HTERT RPE-1 (cell line): Measurements from ENCODE around the gene SEC62.

Experiments
- in situ Hi-C: fragments of 300-500 bp; cut with MboI; formaldehyde crosslinking; loops from 4 replicates; pipeline ENCODE4 v1.14.3; 2020; ENCODE audit warnings: low sequenced_read_pairs

Gene SEC62

GRCh38 chr3:169966428-169966950, at the start of gene SEC62:
Gene SEC62, plus strand, starts transcription at chr3:169966807. Its CDS starts 16 bp downstream, at chr3:169966823.
- in situ Hi-C loops: no loop called here

- in situ Hi-C loops: no loop called here
Observed at GRCh38 chr3:169923189-169923588, 43.4 kb upstream of the SEC62 start.

- in situ Hi-C loops: no loop called here
Observed at GRCh38 chr3:169923831-169924230, 42.8 kb upstream of the SEC62 start.

- in situ Hi-C loops: no loop called here
Observed at GRCh38 chr3:169929830-169930519, 36.6 kb upstream of the SEC62 start.

- in situ Hi-C loops: no loop called here
Observed at GRCh38 chr3:169930843-169931242, 35.8 kb upstream of the SEC62 start.

- in situ Hi-C loops: no loop called here
Observed at GRCh38 chr3:169931747-169932520, 34.7 kb upstream of the SEC62 start.

GRCh38 chr3:169939320-169939719, 27.3 kb upstream of the SEC62 start:
- in situ Hi-C loops: no loop called here

- in situ Hi-C loops: no loop called here
Observed at GRCh38 chr3:169939751-169940150, 26.9 kb upstream of the SEC62 start.

GRCh38 chr3:169940470-169941181, 26.0 kb upstream of the SEC62 start:
- in situ Hi-C loops: no loop called here

GRCh38 chr3:169945313-169945712, 21.3 kb upstream of the SEC62 start:
- in situ Hi-C loops: no loop called here

- in situ Hi-C loops: no loop called here
Observed at GRCh38 chr3:169946336-169946735, 20.3 kb upstream of the SEC62 start.

GRCh38 chr3:169948559-169949448, 17.8 kb upstream of the SEC62 start:
- in situ Hi-C loops: no loop called here

GRCh38 chr3:169952045-169952444, 14.6 kb upstream of the SEC62 start:
- in situ Hi-C loops: no loop called here

GRCh38 chr3:169953462-169954141, 13.0 kb upstream of the SEC62 start:
- in situ Hi-C loops: no loop called here

- in situ Hi-C loops: no loop called here
Observed at GRCh38 chr3:169954142-169954756, 12.4 kb upstream of the SEC62 start.

GRCh38 chr3:169955406-169955805, 11.2 kb upstream of the SEC62 start:
- in situ Hi-C loops: no loop called here

- in situ Hi-C loops: no loop called here
Observed at GRCh38 chr3:169964176-169964575, 2.4 kb upstream of the SEC62 start.

GRCh38 chr3:169965562-169966427, 812 bp upstream of the SEC62 start:
- in situ Hi-C loops: no loop called here
